Measurements from ENCODE around the gene IGFBPL1.
"Not testable (repeated sequence)": the region's sequence is repeated elsewhere in the genome, so short reads cannot be mapped to it uniquely, and the experiment has no call there.

IGFBPL1 gene

DNA sequence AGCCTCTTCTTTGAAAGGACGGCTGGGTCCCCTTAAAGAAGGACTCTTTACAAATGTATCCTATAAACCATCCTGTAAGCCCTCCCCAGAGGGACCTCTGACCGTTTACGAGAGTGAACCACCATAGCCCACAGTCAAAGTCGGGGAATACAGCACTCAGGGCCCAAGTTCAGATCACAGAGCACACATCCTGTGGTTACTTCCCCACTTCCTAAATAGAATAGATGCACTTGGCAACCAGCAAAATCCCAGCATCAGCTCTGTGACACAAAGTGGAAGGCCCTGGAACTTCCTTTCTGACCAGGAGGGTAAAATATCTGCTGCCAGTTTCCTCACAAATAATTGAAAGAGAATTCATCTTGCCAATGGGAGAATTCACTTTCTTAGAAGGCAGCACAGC, 6.9 kb upstream of the IGFBPL1 start:
- FAIRE-seq: no peak

DNA sequence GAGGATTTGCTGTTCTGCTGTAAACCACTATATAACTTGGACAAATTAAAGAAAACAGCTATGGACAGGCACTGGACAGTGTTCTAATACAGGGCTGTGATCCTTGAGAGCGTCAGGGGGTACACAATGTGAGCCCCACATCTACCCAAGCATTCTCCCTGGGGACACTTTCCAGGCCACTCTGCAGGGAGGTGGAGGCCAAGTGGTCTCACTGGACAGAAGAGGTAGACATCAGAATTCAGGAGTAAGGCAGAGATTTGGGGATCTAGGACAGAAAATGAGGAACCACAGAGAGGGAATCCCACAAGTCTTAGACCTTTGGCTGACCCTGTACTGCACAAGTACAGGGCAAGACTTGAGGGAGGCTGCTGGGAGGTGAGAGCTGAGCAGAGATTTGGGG, 3.8 kb upstream of the IGFBPL1 start:
- no peak for FAIRE-seq

DNA sequence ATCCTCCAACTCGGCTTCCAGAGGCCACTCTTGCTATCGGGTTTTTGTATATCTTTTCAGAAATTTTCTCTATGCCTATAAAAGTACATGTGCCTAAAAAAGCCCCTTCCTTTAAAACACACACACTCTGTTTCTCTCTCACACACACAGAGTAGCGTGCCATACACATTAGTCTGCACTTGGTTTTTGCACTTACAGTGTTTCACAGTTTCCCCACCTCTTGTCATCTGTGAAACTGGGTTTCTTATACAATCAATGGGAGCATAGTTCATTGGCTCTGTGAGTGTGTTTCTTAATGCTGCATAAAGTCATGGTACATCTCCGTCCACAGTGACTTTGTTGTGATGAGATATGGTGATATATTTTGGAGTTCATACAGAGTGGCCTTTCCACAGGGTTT, 664 bp upstream of the IGFBPL1 start:
- no peak for FAIRE-seq

DNA sequence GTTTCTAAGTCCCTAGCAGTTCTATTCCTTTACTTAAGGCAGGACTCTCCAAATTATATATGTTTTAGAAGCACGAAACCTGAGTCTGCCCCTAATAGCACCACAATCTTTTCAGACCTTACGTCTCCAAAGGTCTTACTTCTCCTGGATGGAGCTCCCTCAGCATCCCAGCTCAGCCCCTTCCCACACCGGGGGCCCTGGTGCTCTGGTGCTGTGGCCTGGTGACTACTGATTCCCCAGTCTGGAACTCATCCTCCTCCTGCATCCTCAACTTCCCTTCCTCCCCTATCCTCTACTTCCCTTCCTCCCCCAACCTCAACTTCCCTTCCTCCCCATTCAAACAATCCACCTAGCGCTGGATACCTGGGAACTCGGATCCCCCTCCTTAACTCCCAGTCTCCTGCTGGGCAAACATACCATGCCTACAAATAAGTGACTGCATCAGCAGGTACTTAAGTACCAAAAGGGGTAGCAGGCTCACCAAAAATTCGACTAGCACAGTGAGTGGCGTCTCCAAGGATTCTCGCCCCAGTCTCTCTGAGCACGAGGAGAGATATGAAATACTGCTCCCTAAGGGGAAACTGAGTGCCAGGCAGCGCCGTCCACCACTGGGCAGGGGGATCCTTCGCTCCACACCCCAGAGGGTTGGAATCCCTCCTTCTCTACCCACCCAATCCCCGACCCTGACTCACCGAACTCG, 831 bp downstream of the IGFBPL1 start:
- FAIRE-seq: no peak

DNA sequence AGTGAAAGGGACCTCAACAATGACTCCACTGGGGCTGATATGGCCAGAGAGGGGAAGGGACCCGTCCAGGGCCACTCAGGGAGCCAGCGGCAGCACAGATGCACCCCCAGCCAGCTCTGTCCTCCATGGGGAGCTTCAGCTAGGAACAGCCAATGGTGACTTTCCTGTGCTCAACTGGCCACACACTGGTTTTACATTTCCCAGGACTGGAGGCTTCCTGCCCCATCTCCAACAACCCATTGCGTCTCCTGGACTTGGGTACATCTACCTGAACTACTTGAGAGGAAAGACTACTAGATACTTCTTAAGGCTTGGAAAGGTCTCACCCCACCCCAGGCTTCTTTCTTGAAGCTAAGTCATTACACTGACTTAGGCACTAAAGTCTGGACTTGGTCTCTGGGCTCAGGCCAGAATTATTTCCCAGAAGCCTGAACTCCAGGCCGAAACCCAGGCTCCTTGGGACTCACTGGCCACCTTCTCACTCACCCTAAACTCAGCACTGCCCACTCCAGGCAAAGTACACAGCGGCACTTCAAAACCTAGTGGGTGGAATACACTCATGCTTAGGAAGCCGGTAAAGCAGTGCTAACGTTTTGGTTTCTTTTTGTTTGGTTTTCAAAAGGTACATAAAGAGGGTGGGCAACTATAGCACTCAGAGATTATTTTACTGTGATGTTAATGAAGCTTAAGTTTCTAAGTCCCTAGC, 1.5 kb downstream of the IGFBPL1 start:
- FAIRE-seq: no peak

DNA sequence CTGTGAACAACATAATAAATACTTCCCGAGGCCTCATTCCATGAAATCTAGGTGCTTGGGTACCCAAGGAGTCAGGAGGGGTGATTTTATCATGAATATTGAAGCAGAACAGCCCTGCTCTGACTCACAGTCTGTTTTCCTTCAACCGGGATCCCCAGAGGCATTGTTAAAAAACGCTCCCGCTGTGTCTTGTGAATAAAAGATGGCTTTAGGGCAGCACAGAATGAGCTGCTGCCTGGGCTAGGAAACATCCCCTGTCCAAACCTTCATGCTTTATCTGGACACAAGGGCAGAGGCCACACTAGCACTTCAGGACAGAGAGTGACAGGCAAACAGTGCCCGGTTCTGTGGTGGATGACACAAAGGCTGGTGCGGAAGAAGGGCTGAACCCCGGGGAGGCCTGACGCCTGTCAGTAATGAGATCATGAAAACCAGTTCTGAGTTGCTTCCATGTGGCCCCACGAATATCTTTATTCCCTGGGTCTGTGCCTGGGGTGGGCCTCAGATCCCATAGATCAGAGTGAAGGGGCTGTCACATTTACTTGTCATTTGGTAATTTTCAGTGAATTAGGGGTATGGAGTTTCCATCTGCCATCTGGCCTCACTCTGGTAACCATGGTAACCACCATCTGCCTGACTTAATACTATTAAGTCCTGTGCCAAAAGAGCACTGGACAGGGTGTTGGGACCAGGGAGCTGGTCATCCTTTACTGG, 2.6 kb downstream of the IGFBPL1 start:
- FAIRE-seq: no peak

DNA sequence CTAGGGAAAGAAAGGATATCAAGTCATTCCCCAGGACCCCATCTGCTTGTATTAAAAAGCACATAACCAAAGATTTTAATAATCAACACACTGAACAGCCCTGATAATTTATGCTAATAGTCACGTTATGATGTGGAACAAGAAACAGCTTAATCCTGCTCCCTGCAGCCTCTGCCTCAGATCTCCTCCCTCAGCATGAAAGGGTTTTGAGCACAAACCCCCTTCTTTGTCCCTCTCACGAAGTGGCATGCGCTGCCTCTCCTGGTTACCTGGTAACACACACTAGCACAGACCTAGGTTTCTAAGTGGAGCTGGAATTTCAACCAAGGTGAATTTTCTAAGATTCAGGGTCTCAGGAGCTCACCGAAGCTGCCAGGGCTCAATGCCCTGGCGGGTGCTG, 5.1 kb downstream of the IGFBPL1 start:
- FAIRE-seq: no peak

DNA sequence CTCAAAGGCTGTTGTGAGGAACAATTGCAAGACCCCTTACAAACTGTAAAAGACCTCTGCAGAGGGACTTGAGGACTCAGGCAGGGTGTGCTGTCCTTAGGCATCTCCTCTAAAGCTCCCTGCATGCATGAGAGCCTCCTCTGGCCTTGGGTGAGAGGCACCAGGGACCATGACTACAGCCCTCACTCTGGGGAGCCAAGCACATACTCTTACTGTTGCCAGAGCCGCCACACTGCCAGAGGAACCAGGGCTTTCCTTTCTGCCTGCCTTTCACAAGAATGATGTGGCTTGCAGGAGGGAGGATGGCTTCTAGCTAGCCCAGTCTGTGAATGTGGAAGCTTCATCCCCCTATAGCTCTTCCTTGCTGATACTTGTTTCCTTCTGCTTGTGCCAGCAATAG, 5.9 kb downstream of the IGFBPL1 start:
- FAIRE-seq: no peak

DNA sequence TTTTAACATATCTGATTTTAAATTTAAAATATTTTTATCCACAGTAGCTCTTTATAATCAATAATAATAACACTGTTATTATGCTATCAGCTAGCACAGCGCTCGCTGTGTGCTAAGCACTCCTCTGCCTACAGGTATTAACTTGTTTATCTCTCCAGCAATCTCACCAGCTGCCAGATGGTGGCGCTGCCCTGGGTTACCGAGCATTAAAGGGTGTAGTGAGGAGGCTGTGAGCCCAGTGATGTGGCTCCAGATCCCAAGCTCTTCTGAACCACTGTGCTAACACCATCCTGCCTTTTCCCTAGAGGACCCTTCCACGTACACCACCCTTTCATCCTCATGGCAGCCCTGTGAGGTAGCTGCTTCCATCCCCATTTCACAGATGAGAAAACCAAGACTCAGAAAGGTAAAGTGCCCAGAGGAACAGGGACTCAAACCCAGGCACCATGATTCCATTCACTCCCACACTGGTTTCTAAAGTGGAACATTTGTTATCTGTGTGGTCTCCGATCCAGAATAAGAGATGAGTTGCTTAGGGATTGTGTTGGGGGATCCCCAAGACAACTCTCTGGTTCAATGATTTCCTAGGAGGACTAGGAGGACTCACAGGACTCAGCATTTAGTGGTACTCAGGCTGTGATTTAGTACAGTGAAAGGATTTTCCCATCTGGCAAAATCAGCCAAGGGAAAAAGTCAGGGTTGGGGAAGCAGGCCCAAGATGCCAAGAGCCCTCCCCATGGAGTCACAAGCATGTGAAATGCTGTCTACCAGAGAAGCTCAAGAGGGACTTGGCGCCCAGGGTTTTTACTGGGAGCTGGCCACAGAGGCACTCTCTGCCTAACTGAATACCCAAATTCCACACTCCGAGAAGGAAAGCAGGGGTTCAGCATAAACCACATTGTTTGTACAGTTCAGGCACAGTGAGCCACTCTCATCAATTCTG, 7.0 kb downstream of the IGFBPL1 start:
- FAIRE-seq: no peak

DNA sequence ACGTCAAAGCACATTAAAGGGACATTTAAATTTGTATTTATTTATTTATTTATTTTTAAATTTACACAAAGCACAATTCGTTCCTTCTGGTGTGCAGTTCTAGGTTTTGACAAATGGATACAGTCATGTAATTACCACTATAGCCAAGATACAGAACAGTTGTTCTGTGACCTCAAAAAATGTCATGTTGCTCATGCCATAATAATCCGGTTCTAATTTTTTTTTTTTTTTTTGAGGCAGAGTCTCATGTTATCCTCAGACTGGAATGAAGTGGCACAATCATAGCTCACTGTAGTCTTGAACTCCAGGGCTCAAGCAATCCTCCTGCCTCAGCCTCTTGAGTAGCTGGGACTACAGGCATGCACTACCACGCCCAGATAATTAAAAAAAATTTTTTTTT, 7.8 kb downstream of the IGFBPL1 start:
- FAIRE-seq: no peak

DNA sequence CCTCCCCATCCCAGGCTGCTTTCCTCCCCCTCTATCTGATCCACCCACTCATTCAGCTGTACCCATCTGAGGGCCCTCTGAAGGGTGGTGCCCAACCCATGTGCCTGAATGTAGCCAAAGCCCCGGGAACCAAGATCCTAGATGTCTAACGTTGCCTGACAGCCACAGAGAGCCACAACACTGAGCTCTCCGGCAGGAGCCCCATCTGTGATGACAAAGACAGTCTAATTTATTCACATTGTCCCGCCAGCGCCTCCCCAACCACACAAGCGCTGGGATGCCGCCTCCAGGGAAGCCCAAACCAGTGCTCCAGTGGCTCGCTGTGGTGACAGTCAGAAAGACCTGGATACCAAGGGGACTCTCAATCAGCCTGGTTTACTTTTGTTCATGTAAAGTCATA, 8.4 kb downstream of the IGFBPL1 start:
- no peak for FAIRE-seq

DNA sequence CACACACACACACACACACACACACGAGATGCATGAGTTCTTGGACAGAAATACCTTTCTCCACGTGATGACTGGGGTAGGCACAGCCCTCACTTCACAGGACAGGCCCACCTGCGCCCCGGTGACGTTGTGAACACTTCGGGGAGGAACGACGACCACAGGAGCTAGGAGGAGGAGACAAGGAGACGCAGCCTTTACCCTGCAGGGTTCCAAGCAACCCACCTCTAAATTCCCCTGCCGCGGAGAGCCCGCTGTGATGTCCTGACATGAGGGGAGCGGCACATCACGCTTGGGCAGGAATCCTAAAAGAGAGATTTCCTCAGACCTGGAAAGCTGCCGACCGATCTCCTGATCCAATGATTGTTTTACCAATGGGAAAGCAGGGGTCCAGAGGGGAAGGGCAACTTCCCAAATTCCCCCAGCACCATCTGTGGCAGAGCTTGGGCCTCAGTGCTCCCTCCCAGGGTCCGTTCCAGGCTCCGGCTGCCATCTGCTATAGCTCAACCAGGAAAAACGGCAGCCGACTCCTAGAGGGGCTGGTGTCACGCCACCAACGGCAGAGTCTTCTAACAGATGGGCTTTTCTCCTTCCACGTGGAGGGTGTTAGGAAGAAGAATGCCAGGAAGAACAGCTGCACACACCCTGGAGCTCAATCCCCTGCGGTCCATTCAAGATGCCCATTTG, 10.1 kb downstream of the IGFBPL1 start:
- FAIRE-seq: no peak

DNA sequence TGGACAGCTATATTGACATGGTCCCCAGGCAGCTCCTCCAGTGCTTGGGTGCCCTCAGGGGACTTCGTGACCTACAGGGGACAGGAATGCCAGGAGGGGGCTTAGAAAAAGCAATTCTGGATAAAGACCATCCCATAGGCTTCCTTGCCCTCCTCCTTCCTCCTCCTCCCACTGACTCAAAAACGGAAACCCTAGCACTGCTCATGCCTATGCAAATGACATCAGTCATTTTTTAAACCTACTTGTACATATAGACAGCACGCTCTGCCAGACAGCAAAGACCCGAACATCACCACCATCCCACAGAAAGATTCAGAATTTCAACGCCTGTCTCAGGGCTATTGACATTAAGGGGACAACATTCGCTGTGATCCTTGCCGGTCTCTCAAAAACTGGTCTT, 11.0 kb downstream of the IGFBPL1 start:
- FAIRE-seq: no peak

DNA sequence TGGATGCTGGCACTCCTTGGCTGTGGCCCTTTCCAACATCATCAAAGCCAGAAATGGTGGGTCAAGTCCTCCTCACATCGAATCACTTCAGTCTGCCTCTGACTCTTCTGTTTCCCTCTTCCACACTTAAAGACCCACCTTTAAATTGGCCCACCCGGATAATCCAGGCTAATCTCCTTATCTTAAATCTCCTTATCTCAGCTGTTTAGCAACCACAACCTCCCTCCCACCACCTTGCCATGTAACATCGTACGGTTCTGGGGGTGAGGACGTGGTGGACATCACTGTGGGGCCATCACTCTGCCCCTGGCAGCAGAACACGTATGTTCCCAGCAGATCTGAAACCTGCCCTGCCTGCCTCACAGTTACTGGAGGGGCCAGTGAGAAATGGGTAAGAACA, 11.5 kb downstream of the IGFBPL1 start:
- no peak for FAIRE-seq

DNA sequence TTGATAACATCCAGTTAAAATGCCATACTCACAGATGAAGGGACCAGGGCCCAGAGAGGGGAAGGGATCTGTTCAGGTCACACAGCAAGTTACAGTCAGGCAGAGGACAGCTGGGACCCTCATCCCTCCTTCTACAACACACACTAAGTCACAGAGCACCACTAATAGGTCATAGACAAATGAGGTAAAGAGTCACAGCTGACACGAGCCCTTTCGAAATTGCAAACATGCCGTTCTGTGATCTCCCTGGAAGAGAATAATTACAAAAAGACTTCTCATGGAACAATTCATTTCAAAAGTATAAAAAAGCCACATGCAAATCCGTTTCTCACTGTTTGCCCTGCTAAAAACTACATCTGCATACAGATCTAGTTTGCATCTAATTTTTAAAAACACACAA, 15.5 kb downstream of the IGFBPL1 start:
- no peak for FAIRE-seq

DNA sequence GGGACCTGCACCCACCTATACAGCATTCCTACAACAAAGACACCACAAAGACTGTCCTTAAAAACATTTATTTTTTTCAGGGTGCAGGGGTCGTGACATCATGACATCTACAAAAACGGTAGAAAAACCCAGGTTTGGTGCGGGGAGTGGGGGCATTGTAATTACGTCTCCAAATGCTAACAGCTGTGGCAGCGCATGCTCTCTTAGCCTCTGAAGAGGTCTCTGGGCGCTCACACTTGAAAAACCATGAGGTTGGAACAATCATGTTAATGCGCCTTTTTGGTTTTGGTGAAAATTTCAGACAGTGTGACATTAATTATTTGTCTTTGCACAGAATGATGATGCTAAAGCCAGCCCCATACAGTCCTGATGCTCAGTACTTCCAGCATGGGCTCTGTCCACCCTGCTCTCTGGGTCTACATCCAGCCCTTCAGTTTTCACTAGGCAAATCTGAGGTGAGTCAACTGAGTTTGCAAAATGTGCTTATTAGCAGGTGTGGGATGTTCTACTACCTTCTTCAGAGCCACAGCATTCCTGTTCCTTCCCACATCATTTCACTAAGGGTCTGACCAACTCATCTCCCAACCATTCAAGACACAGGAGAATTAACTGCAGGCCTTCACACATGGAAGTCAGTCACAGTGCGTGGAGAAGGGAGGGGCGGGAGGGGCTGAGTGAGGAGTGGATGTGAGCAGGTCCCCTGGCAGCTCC, 17.6 kb downstream of the IGFBPL1 start:
- FAIRE-seq: no peak

DNA sequence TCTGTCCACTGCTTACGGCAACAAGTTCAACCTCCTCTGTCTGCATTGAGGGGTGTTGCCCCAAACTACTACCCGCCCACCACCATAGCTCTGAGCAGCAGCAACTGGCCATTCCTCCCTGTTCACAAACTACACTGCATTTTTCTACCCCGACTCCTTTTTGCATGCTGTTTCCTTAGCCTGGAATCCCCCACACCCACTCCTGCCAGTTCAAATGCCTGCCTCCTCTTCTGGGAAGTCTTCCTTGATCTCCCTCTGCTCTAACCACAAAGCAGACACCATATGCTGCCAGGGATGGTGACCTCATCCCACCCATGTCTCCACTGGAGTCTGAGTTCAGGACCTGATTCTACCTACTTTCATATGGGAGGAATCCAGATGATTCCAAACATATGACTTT, 18.5 kb downstream of the IGFBPL1 start:
- FAIRE-seq: no peak

DNA sequence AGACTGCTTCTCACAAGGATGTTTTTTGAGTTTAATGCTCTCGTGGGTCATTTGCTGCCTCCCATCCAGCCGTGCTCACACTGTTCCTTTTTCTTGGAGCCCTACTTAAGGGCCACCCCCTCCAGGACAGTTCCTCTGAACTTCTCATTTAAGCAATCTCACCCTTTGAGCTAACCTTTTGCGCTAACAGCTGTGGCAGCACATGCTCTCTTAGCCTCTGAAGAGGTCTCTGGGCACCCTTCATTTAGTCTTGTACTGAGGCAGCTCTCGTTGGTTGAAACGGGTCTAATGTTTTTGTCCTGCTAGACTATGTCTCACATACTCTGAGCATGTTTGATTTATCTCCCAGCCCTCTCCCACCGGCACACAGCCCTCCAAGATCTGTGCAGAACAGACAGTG, 19.9 kb downstream of the IGFBPL1 start:
- no peak for FAIRE-seq

DNA sequence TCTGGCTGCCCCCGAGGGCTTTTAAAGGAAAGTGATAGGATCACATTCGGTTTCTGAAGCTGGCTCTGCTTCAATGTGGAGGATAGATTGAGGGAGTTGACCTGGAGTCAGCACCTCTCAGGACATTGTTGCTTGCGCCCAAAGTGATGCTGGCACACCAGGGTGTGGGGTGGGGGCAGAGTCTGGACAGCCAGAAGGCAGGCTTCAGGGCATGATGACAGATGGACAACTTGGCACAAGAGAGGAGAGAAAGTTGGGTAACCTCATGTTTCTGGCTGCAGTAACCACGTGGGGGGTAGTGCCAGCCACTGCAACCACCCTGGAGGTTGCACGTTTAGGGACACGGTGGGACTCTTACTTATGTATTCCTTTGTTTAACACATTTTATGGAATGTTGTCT, 22.3 kb downstream of the IGFBPL1 start:
- no peak for FAIRE-seq

DNA sequence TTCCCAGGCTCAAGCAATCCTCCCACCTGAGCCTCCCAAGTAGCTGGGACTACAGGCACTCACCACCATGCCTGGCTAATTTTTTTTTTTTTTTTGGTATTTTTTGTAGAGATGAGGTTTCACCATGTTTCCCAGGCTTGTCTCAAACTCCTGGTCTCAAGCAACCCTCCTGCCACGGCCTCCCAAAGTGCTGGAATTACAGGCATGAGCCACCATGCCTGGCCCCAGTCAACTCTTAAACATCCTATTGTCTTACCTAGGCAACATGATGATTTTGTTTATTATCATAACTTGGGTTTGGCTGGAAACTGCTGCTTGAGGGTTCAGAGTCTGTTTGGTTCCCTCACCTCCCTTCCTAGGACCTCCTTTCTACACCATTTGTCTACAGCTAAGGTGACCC, 25.1 kb downstream of the IGFBPL1 start:
- not testable (repeated sequence) for FAIRE-seq

DNA sequence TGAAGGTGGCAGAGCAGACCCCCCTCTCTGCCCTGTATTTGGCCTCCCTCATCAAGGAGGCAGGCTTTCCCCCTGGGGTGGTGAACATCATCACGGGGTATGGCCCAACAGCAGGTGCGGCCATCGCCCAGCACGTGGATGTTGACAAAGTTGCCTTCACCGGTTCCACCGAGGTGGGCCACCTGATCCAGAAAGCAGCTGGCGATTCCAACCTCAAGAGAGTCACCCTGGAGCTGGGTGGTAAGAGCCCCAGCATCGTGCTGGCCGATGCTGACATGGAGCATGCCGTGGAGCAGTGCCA, 27.9 kb downstream of the IGFBPL1 start:
- no peak for FAIRE-seq

All from A204.1 (cell line).